Right atrium auricular region (tissue), 2 donors: ENCODE results near the gene FBXO24. TPM values are rescaled to one million over a fixed set of nuclear protein-coding genes. Genes with fewer than 3 reads are reported as not detected.
A peak's percentile ranks its signal among the peaks of the same experiment; 100 is the strongest.

Experiments used
- DNase-seq: peaks from one replicate; pipeline ENCODE4 v3.0.0-alpha.2; 2019; ENCODE audit warnings: low spot score
- H3K27ac ChIP-seq, 2 donors: fragments of 200-600 bp; sonication (generic); 1 replicate in 1 of 2; 2 replicates in 1 of 2; pipeline ENCODE4 v1.5.1; 2016 to 2019
- H3K27me3 ChIP-seq, 2 donors: fragments of 200-600 bp; sonication (generic); one replicate each; pipeline versions ENCODE4 v1.5.1 to v1.6.0; 2017 to 2019
- H3K36me3 ChIP-seq: fragments of 200-600 bp; sonication (generic); one replicate; pipeline ENCODE4 v1.5.1; 2016
- H3K4me1 ChIP-seq, 2 donors: fragments of 200-600 bp; sonication (generic); one replicate each; pipeline versions ENCODE4 v1.5.1 to v1.6.0; 2017 to 2019
- H3K4me3 ChIP-seq, 2 donors: fragments of 200-600 bp; sonication (generic); 1 replicate in 1 of 2; 2 replicates in 1 of 2; pipeline ENCODE4 v1.5.1; 2017 to 2019; ENCODE audit warnings: mild to moderate bottlenecking in 1 of 2, moderate library complexity in 1 of 2
- H3K9me3 ChIP-seq, 2 donors: fragments of 200-600 bp; sonication (generic); one replicate each; pipeline ENCODE4 v1.5.1; 2019
- total RNA-seq, 2 donors: library from RNA; depleted of rRNA; stranded (reverse); fragments of >200 nt; gene quantifications; one replicate each; pipeline ENCODE4 v1.1.0, GENCODE V29; 2016
- TF ChIP-seq, protein P1 (sequence below), 2 donors: fragments of 200-600 bp; sonication (generic); IDR thresholded peaks; one replicate each; pipeline ENCODE4 v1.5.1; 2019; ENCODE audit warnings: antibody characterized with exemption in 2 of 2

The FBXO24 gene
- total RNA-seq, 2 donors from 2014 or later, result 0.20 TPM; not detected in 1

DNA sequence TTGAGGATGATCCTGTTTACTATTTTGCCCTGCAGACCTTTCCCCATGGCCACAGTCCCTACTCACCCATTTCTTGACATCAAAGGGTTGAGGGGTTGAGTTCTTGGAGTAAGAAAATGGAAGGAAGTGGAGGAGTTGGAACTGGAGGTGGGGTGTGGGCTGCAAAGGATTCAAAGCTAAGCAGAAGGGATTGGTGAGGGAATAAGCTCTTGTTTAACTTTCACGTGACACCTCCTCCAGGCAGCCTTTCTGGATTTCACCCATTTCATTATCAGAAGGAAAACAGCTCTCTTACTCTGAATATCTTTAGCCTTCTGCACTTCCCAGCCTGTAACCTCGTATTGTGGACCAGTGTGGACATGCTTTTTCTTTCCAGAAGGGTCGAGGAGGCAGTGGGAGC, 39.9 kb downstream of the FBXO24 start:
- Histone ChIP-seq H3K27me3 (no peaks in the 10 kb centered on the region), H3K4me3 (peak overlapping the region in 1 of 2 donors; percentile 34), H3K4me1 (peaks cover 0 to 9% of the 10 kb centered on the region in 2 donors), H3K36me3 (no peaks in the 10 kb centered on the region), H3K9me3 (no peaks in the 10 kb centered on the region), H3K27ac (no peak overlapping the region)
- TF ChIP-seq, protein P1, sequence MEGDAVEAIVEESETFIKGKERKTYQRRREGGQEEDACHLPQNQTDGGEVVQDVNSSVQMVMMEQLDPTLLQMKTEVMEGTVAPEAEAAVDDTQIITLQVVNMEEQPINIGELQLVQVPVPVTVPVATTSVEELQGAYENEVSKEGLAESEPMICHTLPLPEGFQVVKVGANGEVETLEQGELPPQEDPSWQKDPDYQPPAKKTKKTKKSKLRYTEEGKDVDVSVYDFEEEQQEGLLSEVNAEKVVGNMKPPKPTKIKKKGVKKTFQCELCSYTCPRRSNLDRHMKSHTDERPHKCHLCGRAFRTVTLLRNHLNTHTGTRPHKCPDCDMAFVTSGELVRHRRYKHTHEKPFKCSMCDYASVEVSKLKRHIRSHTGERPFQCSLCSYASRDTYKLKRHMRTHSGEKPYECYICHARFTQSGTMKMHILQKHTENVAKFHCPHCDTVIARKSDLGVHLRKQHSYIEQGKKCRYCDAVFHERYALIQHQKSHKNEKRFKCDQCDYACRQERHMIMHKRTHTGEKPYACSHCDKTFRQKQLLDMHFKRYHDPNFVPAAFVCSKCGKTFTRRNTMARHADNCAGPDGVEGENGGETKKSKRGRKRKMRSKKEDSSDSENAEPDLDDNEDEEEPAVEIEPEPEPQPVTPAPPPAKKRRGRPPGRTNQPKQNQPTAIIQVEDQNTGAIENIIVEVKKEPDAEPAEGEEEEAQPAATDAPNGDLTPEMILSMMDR (IDR thresholded peaks at IDR 0.05), result no peak
- no peak for DNase-seq

DNA sequence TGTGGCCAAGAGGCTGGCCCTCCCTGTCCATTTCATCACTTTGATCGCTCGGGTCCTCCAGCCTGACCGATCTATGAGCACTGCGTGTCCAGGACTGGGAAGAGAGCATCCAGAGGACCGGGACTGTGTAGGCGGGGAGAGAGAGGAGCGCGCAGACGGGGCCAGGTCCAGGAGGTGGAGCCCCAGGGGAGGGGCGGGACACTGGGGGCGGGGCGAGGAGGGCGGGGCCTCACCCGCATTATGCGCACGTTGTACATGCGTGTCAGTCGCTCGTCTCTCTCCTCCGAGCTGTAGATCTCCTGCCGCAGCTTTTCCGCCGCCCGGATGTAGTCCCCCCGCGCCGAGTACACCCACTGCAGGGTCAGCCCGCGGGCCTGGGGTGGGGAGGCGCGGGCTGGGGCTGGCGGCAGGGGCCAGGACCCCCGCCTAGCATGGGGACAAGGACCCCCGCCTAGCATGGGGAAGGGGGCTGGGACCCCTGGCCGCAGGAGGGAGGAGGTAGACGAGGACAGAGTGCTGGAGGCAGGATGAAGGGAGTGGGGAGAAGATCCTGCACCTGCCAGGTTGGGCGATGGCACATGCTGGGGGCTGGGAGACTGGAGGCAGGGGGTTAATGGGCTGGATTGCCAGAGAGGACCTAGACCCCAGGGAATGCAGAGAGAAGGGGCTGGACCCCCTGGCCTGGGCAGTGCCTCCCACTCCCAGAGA, 40.6 kb downstream of the FBXO24 start:
- TF ChIP-seq, protein P1 (IDR thresholded peaks at IDR 0.05), result no peak
- no peaks in the 10 kb centered on the region for H3K36me3 ChIP-seq
- peaks cover 0 to 9% of the 10 kb centered on the region in 2 donors for H3K4me1 ChIP-seq
- H3K9me3 ChIP-seq, result no peaks in the 10 kb centered on the region
- H3K27ac ChIP-seq, result no peak overlapping the region
- no peaks in the 10 kb centered on the region for H3K27me3 ChIP-seq
- peak overlapping the region; percentile 20 to 34 for H3K4me3 ChIP-seq
- peak; percentile 83 for DNase-seq

DNA sequence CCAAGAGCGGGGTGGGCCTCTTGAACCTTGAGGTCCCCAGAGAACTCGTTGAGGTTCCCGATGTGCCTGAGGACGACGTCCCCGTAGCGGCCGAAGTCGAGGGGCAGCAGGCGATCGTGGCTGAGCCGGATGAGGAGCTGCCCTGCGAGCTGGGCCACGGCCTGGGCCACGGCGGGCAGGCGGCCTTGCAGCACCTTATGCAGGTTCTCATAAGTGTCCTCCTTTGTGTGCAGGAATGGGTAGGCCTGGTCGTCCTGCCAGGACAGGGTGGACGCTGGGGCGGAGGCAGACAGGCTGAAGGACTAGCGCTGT, 41.1 kb downstream of the FBXO24 start:
- Histone ChIP-seq H3K4me1 (peaks cover 0 to 9% of the 10 kb centered on the region in 2 donors), H3K36me3 (no peaks in the 10 kb centered on the region), H3K27ac (no peak overlapping the region), H3K9me3 (no peaks in the 10 kb centered on the region), H3K4me3 (no peak overlapping the region), H3K27me3 (no peaks in the 10 kb centered on the region)
- no peak for DNase-seq
- TF ChIP-seq, protein P1 (IDR thresholded peaks at IDR 0.05), result no peak

DNA sequence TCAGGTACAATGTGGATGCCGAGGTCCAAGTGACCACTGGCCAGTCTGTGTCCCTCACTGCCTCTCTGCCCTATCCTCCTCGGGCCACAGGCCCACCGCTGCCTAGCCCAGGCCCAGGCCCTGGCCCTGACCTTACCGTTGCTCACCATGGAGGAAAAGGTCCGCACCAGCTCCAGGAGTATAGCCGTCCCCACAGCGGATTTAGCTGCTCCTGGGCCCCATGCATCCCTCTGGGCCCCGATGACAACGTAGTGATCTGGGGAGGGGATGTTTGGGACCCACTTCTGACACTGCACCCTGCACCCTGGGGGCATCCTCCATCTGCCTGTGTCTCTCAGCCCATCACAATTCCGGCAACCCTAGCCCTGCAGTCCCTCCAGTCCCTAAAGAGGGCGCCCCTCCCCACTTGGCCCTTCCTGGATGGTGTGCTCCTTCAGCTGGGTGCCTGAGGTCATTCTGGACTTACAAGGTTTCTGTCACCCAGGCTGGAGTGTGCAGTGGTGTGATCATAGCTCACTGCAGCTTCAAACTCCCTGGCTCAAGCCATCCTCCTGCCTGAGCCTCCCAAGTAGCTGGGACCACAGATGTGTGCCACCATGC, 43.1 kb downstream of the FBXO24 start:
- no peaks in the 10 kb centered on the region for H3K36me3 ChIP-seq
- no peak overlapping the region for H3K4me3 ChIP-seq
- no peaks in the 10 kb centered on the region for H3K27me3 ChIP-seq
- peaks cover 0 to 17% of the 10 kb centered on the region in 2 donors for H3K4me1 ChIP-seq
- TF ChIP-seq, protein P1 (IDR thresholded peaks at IDR 0.05), result no peak
- DNase-seq, result no peak
- no peak overlapping the region for H3K27ac ChIP-seq
- H3K9me3 ChIP-seq, result no peaks in the 10 kb centered on the region

DNA sequence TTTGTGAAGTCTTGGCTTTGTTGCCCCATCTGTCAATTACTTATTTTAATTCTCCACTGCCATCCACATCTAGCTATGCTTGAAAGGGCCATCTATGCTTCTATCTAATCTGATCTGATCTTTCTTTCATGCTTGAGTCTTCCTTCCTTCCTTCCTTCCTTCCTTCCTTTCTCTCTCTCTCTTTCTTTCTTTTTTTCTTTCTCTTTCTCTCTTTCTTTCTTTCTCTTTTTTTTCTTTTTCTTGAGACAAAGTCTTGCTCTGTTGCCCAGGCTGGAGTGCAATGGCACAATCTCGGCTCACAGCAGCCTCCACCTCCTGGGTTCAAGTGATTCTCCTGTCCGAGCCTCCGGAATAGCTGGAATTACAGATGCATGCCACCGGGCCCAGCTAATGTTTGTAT, 43.9 kb downstream of the FBXO24 start:
- Histone ChIP-seq H3K27me3 (no peaks in the 10 kb centered on the region), H3K27ac (no peak overlapping the region), H3K36me3 (no peaks in the 10 kb centered on the region), H3K9me3 (no peaks in the 10 kb centered on the region), H3K4me1 (peaks cover 0 to 17% of the 10 kb centered on the region in 2 donors), H3K4me3 (no peak overlapping the region)
- no peak for DNase-seq
- TF ChIP-seq, protein P1 (IDR thresholded peaks at IDR 0.05), result no peak
